ENCODE data around the gene CSNK1D.

Gene CSNK1D

GRCh38 chr17:82235775-82236141 is 37.7 kb downstream of the CSNK1D start:
- DNase-seq (ENCODE audit: extremely low read depth, low read depth): no peak
- no peak overlapping the region for H3K4me3 ChIP-seq (replicated peaks; ENCODE audit: low read depth, low read length)
- TF ChIP-seq, protein P1, sequence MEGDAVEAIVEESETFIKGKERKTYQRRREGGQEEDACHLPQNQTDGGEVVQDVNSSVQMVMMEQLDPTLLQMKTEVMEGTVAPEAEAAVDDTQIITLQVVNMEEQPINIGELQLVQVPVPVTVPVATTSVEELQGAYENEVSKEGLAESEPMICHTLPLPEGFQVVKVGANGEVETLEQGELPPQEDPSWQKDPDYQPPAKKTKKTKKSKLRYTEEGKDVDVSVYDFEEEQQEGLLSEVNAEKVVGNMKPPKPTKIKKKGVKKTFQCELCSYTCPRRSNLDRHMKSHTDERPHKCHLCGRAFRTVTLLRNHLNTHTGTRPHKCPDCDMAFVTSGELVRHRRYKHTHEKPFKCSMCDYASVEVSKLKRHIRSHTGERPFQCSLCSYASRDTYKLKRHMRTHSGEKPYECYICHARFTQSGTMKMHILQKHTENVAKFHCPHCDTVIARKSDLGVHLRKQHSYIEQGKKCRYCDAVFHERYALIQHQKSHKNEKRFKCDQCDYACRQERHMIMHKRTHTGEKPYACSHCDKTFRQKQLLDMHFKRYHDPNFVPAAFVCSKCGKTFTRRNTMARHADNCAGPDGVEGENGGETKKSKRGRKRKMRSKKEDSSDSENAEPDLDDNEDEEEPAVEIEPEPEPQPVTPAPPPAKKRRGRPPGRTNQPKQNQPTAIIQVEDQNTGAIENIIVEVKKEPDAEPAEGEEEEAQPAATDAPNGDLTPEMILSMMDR (IDR thresholded peaks at IDR 0.05; ENCODE audit: low read depth, low read length, missing control alignments): no peak

- no peak overlapping the region for H3K4me3 ChIP-seq (replicated peaks; ENCODE audit: low read depth, low read length)
- TF ChIP-seq, protein P1 (IDR thresholded peaks at IDR 0.05; ENCODE audit: low read depth, low read length, missing control alignments): no peak
- no peak for DNase-seq (ENCODE audit: extremely low read depth, low read depth)
Observed at GRCh38 chr17:82235056-82235774, 38.3 kb downstream of the CSNK1D start.

GRCh38 chr17:82234211-82235055 is 39.1 kb downstream of the CSNK1D start:
- DNase-seq (ENCODE audit: extremely low read depth, low read depth): no peak

DNA sequence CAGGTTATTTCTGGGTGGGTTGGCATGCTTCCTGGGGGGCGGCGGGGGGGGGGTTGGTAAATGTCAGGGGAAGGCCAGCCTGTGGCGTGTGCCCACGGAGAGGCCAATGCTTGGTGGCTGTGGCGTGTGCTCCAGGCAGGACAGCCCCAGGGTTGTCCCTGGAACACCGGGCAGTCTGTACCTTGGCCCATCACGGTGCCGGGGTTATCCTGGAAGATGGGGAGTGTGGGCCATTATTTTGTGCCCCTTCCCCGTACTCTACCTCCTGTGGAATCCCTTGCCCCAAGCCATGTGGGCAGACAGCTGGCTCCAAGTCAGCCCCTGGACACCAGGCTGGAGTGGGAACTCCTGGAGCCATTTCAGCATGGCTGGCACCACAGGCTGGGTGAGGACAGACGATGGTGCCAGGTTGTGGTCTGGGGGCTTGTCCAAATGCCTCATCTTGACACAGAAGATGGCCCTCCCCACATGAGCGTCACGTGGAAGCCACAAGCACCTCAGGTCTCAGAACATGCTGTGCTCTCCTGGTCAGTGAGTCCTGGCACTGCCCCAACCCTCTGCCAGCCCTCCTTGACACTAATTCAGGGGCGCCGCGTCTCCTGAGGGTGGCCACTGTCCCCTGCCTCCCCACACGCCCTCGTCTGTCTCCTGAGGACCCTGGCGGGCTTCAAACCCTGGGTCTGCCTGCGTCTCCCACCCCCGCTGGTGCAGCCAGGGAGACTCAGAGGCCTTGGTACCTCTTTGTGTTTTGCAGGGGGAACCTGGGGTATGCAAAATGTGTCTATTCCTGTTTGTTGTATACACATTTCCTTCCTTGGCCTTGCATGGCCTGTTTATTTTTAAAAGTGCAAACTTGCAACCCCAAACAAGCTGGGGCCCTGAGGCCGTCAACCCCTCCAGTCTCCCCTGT is 40.4 kb downstream of the CSNK1D start:
- H3K4me3 ChIP-seq (replicated peaks; ENCODE audit: low read depth, low read length): no peak overlapping the region
- no peak for DNase-seq (ENCODE audit: extremely low read depth, low read depth)
- TF ChIP-seq, protein P1 (IDR thresholded peaks at IDR 0.05; ENCODE audit: low read depth, low read length, missing control alignments): no peak

More at GRCh38 chr17:82234211-82235055, 39.1 kb downstream of the CSNK1D start:
- no peak overlapping the region for H3K4me3 ChIP-seq (replicated peaks; ENCODE audit: low read depth, low read length)
- TF ChIP-seq, protein P1 (IDR thresholded peaks at IDR 0.05; ENCODE audit: low read depth, low read length, missing control alignments): no peak

- DNase-seq (ENCODE audit: extremely low read depth, low read depth): no peak
- peak overlapping the region; percentile 81 for H3K4me3 ChIP-seq (replicated peaks; ENCODE audit: low read depth, low read length)
- TF ChIP-seq, protein P1 (IDR thresholded peaks at IDR 0.05; ENCODE audit: low read depth, low read length, missing control alignments): no peak
Observed at GRCh38 chr17:82232322-82232820, 41.1 kb downstream of the CSNK1D start.
